ENCODE results near the gene CD47. TPM values are rescaled to one million over a fixed set of nuclear protein-coding genes. Genes with fewer than 3 reads are reported as not detected.

CD47 gene
- total RNA-seq (10 to 100 TPM; 52.1 to 67.1 (median 62.0) TPM), polyA plus RNA-seq (10 to 100 TPM; 10.8 to 74.9 (median 19.2) TPM)

DNA sequence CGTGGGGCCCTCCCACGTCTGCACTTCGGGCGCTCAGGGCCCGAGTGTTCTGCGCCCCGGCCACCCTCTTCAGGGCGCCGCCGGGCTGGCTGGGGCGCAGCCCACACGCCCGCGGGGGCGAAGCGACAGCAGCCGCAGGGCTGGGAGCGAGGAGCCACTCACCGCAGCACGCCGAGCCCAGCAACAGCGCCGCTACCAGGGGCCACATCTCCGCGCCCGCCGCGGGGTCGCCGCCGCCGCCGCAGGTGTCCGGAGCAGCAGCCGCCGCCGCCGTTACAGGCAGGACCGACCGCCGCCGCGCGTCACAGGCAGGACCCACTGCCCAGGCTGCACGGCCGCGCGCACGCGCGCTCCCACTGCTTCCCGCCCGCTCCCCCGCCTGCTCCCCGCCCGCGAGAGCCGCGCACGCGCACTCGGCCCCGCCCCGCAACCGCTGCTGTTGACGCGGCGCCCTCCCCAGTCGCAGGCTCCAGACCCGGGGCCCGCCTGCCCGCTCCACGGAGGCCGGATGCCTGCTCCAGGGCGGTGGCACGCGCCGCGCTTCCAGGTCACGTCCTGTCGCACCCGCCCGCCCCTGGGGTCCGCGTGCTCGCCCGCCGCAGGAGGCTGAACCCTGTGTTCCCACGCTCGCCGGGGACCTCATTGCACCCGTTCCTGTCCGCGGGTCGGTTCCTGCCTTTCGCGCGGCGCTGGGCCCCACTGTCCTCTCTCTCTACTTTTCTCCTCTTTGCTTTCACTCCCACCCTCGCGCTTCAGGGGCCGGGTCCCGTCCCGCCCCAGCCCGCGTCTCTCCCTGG, at the start of gene CD47:
CD47 (minus strand) TSS at position 331 of the 797 bp plus-strand sequence; CDS start at position 208, 123 bp downstream.
- DNase-seq: peak; percentile 97
- Histone ChIP-seq H3K9me3 (no peaks in the 10 kb centered on the region), H3K27ac (peak within 1 kb of the TSS; percentile 88 to 95 (median 92)), H3K27me3 (no peaks in the 10 kb centered on the region), H3K36me3 (no peaks in the 10 kb centered on the region), H3K4me1 (peaks cover 0 to 34% (median 4%) of the 10 kb centered on the region in 4 donors), H3K4me3 (peak within 1 kb of the TSS; percentile 75 to 99 (median 93))
- WGBS, 2 donors: 0 to 1% methylated on average over 106 of the region's 106 CpGs
- intact Hi-C loops (cut with DNase I): loop anchor here (2.0 kb wide), 2 partner anchors 132 to 162 kb away; partner anchors contain the start of gene IFT57
- TF ChIP-seq, protein P1, sequence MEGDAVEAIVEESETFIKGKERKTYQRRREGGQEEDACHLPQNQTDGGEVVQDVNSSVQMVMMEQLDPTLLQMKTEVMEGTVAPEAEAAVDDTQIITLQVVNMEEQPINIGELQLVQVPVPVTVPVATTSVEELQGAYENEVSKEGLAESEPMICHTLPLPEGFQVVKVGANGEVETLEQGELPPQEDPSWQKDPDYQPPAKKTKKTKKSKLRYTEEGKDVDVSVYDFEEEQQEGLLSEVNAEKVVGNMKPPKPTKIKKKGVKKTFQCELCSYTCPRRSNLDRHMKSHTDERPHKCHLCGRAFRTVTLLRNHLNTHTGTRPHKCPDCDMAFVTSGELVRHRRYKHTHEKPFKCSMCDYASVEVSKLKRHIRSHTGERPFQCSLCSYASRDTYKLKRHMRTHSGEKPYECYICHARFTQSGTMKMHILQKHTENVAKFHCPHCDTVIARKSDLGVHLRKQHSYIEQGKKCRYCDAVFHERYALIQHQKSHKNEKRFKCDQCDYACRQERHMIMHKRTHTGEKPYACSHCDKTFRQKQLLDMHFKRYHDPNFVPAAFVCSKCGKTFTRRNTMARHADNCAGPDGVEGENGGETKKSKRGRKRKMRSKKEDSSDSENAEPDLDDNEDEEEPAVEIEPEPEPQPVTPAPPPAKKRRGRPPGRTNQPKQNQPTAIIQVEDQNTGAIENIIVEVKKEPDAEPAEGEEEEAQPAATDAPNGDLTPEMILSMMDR (IDR thresholded peaks at IDR 0.05): no peak
- peak; percentile 60 to 89 (median 84) for TF ChIP-seq POLR2AphosphoS5 (IDR thresholded peaks at IDR 0.05)
- TF ChIP-seq POLR2A (IDR thresholded peaks at IDR 0.05): peak in 1 of 2 donors; percentile 49

DNA sequence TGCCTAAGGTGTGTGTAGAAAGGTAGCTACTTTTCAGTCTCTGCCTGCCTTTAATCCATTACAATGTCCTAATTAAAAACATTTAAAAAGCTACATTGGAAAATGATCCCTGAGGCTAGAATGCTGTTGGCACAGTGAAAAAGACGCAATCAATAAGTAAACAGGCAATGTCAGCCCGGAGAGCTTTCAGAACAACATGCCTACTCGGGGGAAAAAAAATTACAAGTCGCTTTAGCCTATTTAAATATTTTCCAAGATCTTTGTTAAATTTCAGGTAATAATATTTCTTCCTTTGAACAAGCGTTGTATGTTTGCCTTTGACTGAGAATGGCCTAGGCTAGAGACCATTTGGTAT, 46.6 kb upstream of the CD47 start:
- 27 to 72% methylated on average over 5 of the region's 5 CpGs for WGBS, 2 donors
- Histone ChIP-seq H3K36me3 (no peaks in the 10 kb centered on the region), H3K9me3 (no peaks in the 10 kb centered on the region), H3K4me1 (peaks cover 0 to 6% (median 3%) of the 10 kb centered on the region in 4 donors), H3K27me3 (no peaks in the 10 kb centered on the region), H3K27ac (no peak overlapping the region), H3K4me3 (no peak overlapping the region)
- TF ChIP-seq EP300 (IDR thresholded peaks at IDR 0.05) (no peak), POLR2A (IDR thresholded peaks at IDR 0.05) (no peak), POLR2AphosphoS5 (IDR thresholded peaks at IDR 0.05) (no peak)
- TF ChIP-seq, protein P1 (IDR thresholded peaks at IDR 0.05): no peak
- intact Hi-C loops (cut with DNase I): no loop called here
- DNase-seq: no peak

DNA sequence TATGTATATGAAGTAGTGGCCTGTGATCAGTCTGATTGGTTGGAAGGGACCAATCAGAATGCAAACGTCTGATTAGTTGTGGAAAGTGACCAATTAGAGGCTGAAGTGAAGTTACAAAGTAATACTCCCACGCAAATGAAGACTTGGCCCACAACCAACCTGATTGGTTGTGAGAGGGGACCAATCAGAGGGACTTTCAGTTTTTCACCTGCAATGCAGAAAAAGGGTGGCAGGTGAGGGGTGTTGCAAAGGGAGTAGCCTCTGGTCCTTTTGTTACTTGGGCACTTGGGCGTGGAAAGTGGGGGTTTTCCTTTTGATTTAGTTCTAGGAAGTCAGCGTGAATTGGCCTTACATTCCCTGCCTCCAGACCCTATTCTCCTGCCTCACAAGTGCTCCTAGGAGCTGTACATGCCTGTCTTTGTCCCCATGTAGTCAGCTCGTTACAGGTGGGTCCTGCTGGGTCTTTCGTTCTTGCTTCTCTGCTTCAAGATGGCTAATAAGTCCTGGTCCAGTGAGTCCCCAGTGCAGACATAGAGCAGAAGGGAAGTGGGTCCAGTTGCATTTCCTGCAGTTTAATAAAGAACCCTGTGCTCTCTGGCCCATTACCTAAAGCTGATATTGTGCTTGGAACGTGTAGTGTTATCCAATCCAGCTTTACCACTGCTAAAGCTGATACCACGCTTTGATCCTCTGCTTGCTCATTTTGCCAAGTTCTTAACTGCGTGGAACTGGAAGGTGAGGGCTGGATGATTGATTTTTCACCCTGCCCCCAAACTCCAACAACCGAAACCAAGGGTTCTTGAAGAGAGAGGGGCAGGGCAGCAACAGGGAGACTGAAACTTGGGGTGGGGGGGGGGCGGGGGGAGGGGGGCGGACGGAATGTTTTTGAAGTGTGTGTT, 46.0 kb upstream of the CD47 start:
- 51 to 72% methylated on average over 13 of the region's 13 CpGs for WGBS, 2 donors
- Histone ChIP-seq H3K4me1 (peaks cover 0 to 11% (median 3%) of the 10 kb centered on the region in 4 donors), H3K27ac (no peak overlapping the region), H3K27me3 (no peaks in the 10 kb centered on the region), H3K4me3 (no peak overlapping the region), H3K36me3 (no peaks in the 10 kb centered on the region), H3K9me3 (no peaks in the 10 kb centered on the region)
- no peak for TF ChIP-seq POLR2A (IDR thresholded peaks at IDR 0.05)
- no peak for TF ChIP-seq EP300 (IDR thresholded peaks at IDR 0.05)
- no peak for TF ChIP-seq POLR2AphosphoS5 (IDR thresholded peaks at IDR 0.05)
- TF ChIP-seq, protein P1 (IDR thresholded peaks at IDR 0.05): no peak
- intact Hi-C loops (cut with DNase I): no loop called here
- DNase-seq: no peak

DNA sequence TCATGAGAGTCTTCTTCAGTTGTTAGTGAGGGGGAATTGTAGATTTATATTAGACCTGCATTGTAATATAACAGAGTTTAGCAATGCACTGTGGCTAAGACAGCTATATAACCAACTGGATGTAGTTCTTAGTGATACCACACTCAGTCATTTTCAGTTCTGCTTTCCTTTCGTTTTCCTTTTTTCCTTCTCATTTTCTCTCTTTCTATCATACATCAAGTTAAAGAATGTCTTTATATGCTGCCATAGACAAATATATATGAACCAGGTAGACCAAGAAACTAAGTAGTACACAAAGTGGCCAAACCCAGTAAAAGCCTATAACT, 43.7 kb upstream of the CD47 start:
- no peak for DNase-seq
- Histone ChIP-seq H3K4me3 (no peak overlapping the region), H3K4me1 (peaks cover 0 to 24% (median 4%) of the 10 kb centered on the region in 4 donors), H3K9me3 (no peaks in the 10 kb centered on the region), H3K27ac (no peak overlapping the region), H3K36me3 (no peaks in the 10 kb centered on the region), H3K27me3 (no peaks in the 10 kb centered on the region)
- intact Hi-C loops (cut with DNase I): no loop called here
- no peak for TF ChIP-seq POLR2AphosphoS5 (IDR thresholded peaks at IDR 0.05)
- TF ChIP-seq EP300 (IDR thresholded peaks at IDR 0.05): no peak
- TF ChIP-seq, protein P1 (IDR thresholded peaks at IDR 0.05): no peak
- no peak for TF ChIP-seq POLR2A (IDR thresholded peaks at IDR 0.05)
- 52 to 69% methylated on average over 1 of the region's 1 CpG for WGBS, 2 donors

All from sigmoid colon (tissue), 7 donors.